Measurements from ENCODE around the gene SNIP1. TPM values are rescaled to one million over a fixed set of nuclear protein-coding genes. Genes with fewer than 3 reads are reported as not detected.
A peak's percentile ranks its signal among the peaks of the same experiment; 100 is the strongest.

The SNIP1 gene
- total RNA-seq, 6 experiments from 2014 or later, result 6.2 to 10.6 (median 8.8) TPM

- H3K27ac ChIP-seq, result peak overlapping the region in 1 of 3 donors; percentile 47
- H3K27me3 ChIP-seq, result no peaks in the 10 kb centered on the region
- peaks cover 18 to 47% (median 24%) of the 10 kb centered on the region in 4 donors for H3K36me3 ChIP-seq
- WGBS (ENCODE audit: insufficient coverage, low coverage, low lambda C conversion rate, missing lambda C conversion rate), result 27% methylated on average over 5 of the region's 6 CpGs
- H3K4me3 ChIP-seq, result no peak overlapping the region
- DNase-seq, result peak in 1 of 3 donors; percentile 42
- peaks cover 0 to 30% (median 0%) of the 10 kb centered on the region in 4 donors for H3K4me1 ChIP-seq
- no peaks in the 10 kb centered on the region for H3K9me3 ChIP-seq
- TF ChIP-seq CTCF (IDR thresholded peaks at IDR 0.05) (no peak), POLR2A (IDR thresholded peaks at IDR 0.05) (no peak)
- intact Hi-C loops (cut with DNase I), result loop anchor here (5.0 to 10.0 kb wide), 2 partner anchors 34 to 189 kb away; no protein-coding TSS in a partner anchor
- ATAC-seq, result peak in 1 of 4 donors; percentile 44
Observed at GRCh38 chr1:37485902-37486679, 68.0 kb downstream of the SNIP1 start.

Small RNA genes lying within 50 kb of the gene (microRNA-seq; reads per million reads assigned to microRNA genes)
- gene MIR5581, result 0 reads per million in 2 donors

Small RNA genes lying within 50 kb of the gene (small RNA-seq; reads per million reads assigned to genes)
- gene AL034379.1 (0 reads per million in 2 experiments), gene MIR5581 (0 reads per million in 2 experiments)

Other genes starting within 250 kb of the SNIP1 start
- gene ZC3H12A, start 79.7 kb downstream of the SNIP1 start, total RNA-seq, result 10 to 100 TPM in 3 of 6 experiments, 1 to 10 TPM in 3; 2.7 to 21.9 (median 8.3) TPM
- gene MEAF6, start 39.5 kb downstream of the SNIP1 start, total RNA-seq, result 10 to 100 TPM; 12.9 to 55.9 (median 32.8) TPM
- gene DNALI1, start 2.6 kb upstream of the SNIP1 start, total RNA-seq, result 10 to 100 TPM in 1 of 6 experiments, 1 to 10 TPM in 5; 4.1 to 13.6 (median 7.3) TPM
- 10 to 100 TPM; 10.4 to 29.0 (median 19.9) TPM for gene GNL2, start 41.6 kb upstream of the SNIP1 start, total RNA-seq
- not detected for gene RSPO1, start 80.6 kb upstream of the SNIP1 start, total RNA-seq
- gene CDCA8, start 138.2 kb upstream of the SNIP1 start, total RNA-seq, result 1 to 10 TPM in 2 of 6 experiments, under 1 TPM in 4; 0.31 to 2.2 (median 0.76) TPM
- gene EPHA10, start 210.8 kb upstream of the SNIP1 start, total RNA-seq, result under 1 TPM in 2 of 6 experiments, not detected in 4; 0.07 to 0.16 TPM
- gene MANEAL, start 239.6 kb upstream of the SNIP1 start, total RNA-seq, result 1 to 10 TPM; 3.2 to 9.4 (median 5.4) TPM